ENCODE measurements around the gene FAM76B.

DNA sequence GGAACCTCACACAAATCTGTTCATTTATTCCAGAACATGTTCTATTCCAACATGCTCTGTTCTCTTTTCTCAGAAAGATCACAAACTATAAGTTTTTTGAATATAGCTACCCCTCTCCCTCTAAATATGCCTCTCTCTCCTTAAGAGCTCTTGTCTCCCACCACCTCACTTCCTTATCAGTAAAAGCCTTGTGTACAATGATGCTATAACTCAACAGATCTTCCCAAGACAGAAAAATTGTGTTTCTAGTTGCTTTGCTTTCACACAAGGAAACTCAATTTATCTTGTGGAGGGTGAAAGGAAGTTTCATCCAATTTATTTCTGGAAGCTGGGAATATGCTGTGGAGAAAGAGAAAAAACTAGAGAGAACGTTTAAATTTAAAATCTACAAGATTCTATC is 64.4 kb downstream of the FAM76B start:
- TF ChIP-seq, protein P1, sequence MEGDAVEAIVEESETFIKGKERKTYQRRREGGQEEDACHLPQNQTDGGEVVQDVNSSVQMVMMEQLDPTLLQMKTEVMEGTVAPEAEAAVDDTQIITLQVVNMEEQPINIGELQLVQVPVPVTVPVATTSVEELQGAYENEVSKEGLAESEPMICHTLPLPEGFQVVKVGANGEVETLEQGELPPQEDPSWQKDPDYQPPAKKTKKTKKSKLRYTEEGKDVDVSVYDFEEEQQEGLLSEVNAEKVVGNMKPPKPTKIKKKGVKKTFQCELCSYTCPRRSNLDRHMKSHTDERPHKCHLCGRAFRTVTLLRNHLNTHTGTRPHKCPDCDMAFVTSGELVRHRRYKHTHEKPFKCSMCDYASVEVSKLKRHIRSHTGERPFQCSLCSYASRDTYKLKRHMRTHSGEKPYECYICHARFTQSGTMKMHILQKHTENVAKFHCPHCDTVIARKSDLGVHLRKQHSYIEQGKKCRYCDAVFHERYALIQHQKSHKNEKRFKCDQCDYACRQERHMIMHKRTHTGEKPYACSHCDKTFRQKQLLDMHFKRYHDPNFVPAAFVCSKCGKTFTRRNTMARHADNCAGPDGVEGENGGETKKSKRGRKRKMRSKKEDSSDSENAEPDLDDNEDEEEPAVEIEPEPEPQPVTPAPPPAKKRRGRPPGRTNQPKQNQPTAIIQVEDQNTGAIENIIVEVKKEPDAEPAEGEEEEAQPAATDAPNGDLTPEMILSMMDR (IDR thresholded peaks at IDR 0.05; ENCODE audit: low read length) = no peak
- TF ChIP-seq EZH2 (optimal IDR thresholded peaks at IDR 0.05; ENCODE audit: low read depth, low read length) (no peak), EZH2phosphoT487 (IDR thresholded peaks at IDR 0.05; ENCODE audit: low read length) (no peak)

All from MM.1S (cell line).